ENCODE data around the gene GJB2.

Gene GJB2

DNA sequence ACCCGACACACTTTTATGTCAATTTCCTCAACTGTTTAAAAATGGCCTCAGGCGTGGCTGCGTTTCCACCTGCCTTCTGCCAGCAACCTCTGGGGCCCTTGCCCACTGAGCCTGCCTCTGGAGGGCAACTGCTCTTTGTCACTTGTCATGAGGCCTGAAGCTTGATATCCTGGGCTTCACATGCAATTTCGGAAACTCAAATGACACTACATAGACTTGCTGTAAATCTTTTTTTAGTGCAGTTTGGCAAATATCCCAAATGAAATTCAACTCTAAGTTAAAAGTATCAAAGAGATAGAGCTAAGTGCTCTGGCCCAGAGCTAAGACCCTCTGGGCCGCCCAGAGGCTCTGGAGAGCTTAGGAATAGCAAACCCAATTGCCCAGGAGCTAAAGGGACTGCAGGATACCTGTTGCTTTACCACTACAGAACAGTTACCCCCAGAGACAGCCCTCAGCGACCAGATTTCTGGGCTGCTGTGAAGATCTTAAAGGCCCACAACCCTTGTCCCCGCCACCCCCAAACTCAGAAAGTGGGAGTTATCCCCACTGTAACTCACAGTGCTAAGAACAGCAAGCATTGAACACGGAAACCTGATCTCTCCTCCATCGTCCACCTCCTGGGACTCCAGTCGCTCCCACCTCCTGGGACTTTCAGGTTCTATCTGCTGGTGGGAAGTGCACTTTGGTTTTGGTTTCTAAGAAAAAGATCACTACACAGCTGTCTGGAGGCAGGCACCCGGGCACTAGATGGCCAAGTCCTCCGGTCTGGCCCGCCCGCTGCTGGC, 51.3 kb downstream of the GJB2 start:
- no peak for DNase-seq

DNA sequence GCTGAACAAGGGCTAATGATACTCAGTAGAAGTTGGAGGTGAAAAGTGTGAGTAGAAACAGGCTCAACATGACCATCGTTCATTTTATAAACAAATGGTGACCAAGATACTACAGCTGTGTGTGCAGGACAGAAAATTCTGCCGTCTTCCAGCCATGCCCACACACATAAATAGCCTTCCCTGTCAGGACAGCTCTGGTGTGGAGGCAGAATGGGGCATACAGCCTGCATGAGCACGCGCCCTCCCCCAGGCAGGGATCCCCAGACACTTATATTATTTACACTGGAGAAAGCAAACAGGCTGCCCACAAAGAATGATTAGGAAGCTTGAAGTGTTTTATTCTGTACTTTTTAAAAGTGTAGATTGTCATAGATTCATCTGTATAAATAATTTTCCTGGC, 52.3 kb downstream of the GJB2 start:
- DNase-seq, result no peak

DNA sequence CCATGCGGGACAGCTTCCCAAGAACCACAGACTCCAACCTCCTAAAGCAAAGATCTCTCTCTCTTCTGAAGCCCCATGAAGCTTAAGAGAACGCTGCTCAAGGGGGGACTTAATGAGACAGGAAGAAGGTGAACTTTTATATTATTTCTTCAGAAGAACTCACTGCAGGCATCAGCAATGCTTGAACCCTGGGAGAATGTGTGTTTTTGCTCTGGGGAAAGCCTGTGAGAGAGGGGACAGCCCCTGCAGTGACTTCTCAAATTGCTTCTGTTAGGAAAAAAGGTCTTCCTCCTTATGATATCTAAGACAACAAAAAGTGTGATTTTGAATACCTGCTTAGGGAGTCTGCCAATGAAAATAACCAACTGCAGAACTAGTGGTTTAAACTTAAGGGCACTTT, 54.9 kb downstream of the GJB2 start:
- no peak for DNase-seq
